H9 (cell line): ENCODE data around the gene OR2AT4. TPM values are rescaled to one million over a fixed set of nuclear protein-coding genes. Genes with fewer than 3 reads are reported as not detected.

Experiments used
- DNase-seq: peaks from one replicate; pipeline ENCODE4 v3.0.0-alpha.2; 2017
- H2AFZ ChIP-seq: one replicate; pipeline ENCODE4 v1.6.1; 2013; ENCODE audit warnings: mild to moderate bottlenecking, low read length, control low read depth, moderate library complexity
- H2AK5ac ChIP-seq: 2 replicates; pipeline ENCODE4 v1.6.1; 2013; ENCODE audit warnings: low read length, control low read depth, mixed read lengths; ENCODE audit not compliant: insufficient read length
- H2BK120ac ChIP-seq: one replicate; pipeline ENCODE4 v1.6.1; 2013; ENCODE audit warnings: low read depth, mild to moderate bottlenecking, low read length, control low read depth, inconsistent platforms; ENCODE audit not compliant: poor library complexity, severe bottlenecking
- H2BK12ac ChIP-seq: 2 replicates; pipeline ENCODE4 v1.6.1; 2013; ENCODE audit warnings: low read length, control low read depth, mixed read lengths, low read depth; ENCODE audit not compliant: insufficient read length
- H2BK15ac ChIP-seq: 2 replicates; pipeline ENCODE4 v1.6.1; 2013; ENCODE audit warnings: low read depth, low read length, control low read depth
- H2BK20ac ChIP-seq: one replicate; pipeline ENCODE4 v1.6.1; 2013; ENCODE audit warnings: low read depth, mild to moderate bottlenecking, low read length, control low read depth, inconsistent platforms; ENCODE audit not compliant: poor library complexity, severe bottlenecking
- H2BK5ac ChIP-seq: 2 replicates; pipeline ENCODE4 v1.6.1; 2013; ENCODE audit warnings: low read length, control low read depth, mixed read lengths; ENCODE audit not compliant: insufficient read length
- H3K14ac ChIP-seq: 2 replicates; pipeline ENCODE4 v1.6.1; 2013; ENCODE audit warnings: low read length, control low read depth; ENCODE audit not compliant: insufficient read depth
- H3K18ac ChIP-seq: 2 replicates; pipeline ENCODE4 v1.6.1; 2013; ENCODE audit warnings: low read depth, mild to moderate bottlenecking, mixed read lengths, low read length, control low read depth; ENCODE audit not compliant: insufficient read length
- H3K23ac ChIP-seq: 2 replicates; pipeline ENCODE4 v1.6.1; 2013; ENCODE audit warnings: low read length, control low read depth, mixed read lengths, low read depth; ENCODE audit not compliant: insufficient read length
- H3K23me2 ChIP-seq: 2 replicates; pipeline ENCODE4 v1.6.1; 2013; ENCODE audit warnings: low read depth, mild to moderate bottlenecking, mixed read lengths, low read length, control low read depth; ENCODE audit not compliant: insufficient read length, poor library complexity, severe bottlenecking
- H3K27ac ChIP-seq: 2 replicates; pipeline ENCODE4 v1.5.1; 2013; ENCODE audit warnings: low read length, control low read depth, mixed read lengths, low read depth; ENCODE audit not compliant: insufficient read length
- H3K27me3 ChIP-seq: 2 replicates; pipeline ENCODE4 v1.6.1; 2013; ENCODE audit warnings: low read length, control low read depth, inconsistent platforms; ENCODE audit not compliant: insufficient read depth
- H3K4ac ChIP-seq: 2 replicates; pipeline ENCODE4 v1.6.1; 2013; ENCODE audit warnings: low read depth, mild to moderate bottlenecking, control low read depth, inconsistent platforms, low read length, moderate library complexity
- H3K4me1 ChIP-seq: 2 replicates; pipeline ENCODE4 v1.6.1; 2013; ENCODE audit warnings: low read length, control low read depth, inconsistent platforms; ENCODE audit not compliant: insufficient read depth
- H3K4me2 ChIP-seq: 2 replicates; pipeline ENCODE4 v1.6.1; 2013; ENCODE audit warnings: low read length, control low read depth, mixed read lengths; ENCODE audit not compliant: insufficient read length, insufficient read depth
- H3K56ac ChIP-seq: 2 replicates; pipeline ENCODE4 v1.6.1; 2013; ENCODE audit warnings: low read depth, mild to moderate bottlenecking, mixed read lengths, low read length, control low read depth; ENCODE audit not compliant: insufficient read length
- H3K79me1 ChIP-seq: 2 replicates; pipeline ENCODE4 v1.6.1; 2013; ENCODE audit warnings: low read depth, mild to moderate bottlenecking, moderate library complexity, low read length, control low read depth, inconsistent platforms; ENCODE audit not compliant: insufficient read depth, poor library complexity, severe bottlenecking
- H3K79me2 ChIP-seq: 2 replicates; pipeline ENCODE4 v1.6.1; 2013; ENCODE audit warnings: low read length, control low read depth, inconsistent platforms; ENCODE audit not compliant: insufficient read depth
- H3K9ac ChIP-seq: 2 replicates; pipeline ENCODE4 v1.6.1; 2013; ENCODE audit warnings: low read length, control low read depth, mixed read lengths; ENCODE audit not compliant: insufficient read length; ENCODE audit errors: extremely low read depth
- H3K9me3 ChIP-seq: one replicate; pipeline ENCODE4 v1.6.1; 2013; ENCODE audit warnings: low read depth, low read length, inconsistent platforms; ENCODE audit not compliant: control insufficient read depth
- H3T11ph ChIP-seq: one replicate; pipeline ENCODE4 v1.6.1; 2013; ENCODE audit warnings: mild to moderate bottlenecking, low read length, control low read depth, inconsistent platforms
- H4K20me1 ChIP-seq: one replicate; pipeline ENCODE4 v1.6.1; 2013; ENCODE audit not compliant: control insufficient read depth, insufficient read length, insufficient read depth
- H4K5ac ChIP-seq: 2 replicates; pipeline ENCODE4 v1.6.1; 2013; ENCODE audit warnings: low read depth, mild to moderate bottlenecking, mixed read lengths, low read length, control low read depth; ENCODE audit not compliant: insufficient read length
- H4K8ac ChIP-seq: replicated peaks from 2 replicates; pipeline ENCODE4 v1.6.1; 2013; ENCODE audit warnings: low read length, control low read depth, mixed read lengths, low read depth; ENCODE audit not compliant: insufficient read length
- H4K91ac ChIP-seq: 2 replicates; pipeline ENCODE4 v1.6.1; 2013; ENCODE audit warnings: low read depth, mild to moderate bottlenecking, moderate library complexity, mixed read lengths, low read length, control low read depth; ENCODE audit not compliant: insufficient read length
- H3K27ac Mint-ChIP-seq, 3 experiments: 2 replicates in 2 of 3; 3 replicates in 1 of 3; pipeline ENCODE4 v1.8.0; 2020 to 2021; ENCODE audit warnings: mixed read lengths in 3 of 3, mild to moderate bottlenecking in 1 of 3, moderate library complexity in 1 of 3
- H3K27me3 Mint-ChIP-seq: 2 replicates; pipeline ENCODE4 v1.8.0; 2021; ENCODE audit warnings: low read depth, mild to moderate bottlenecking, moderate library complexity, mixed read lengths
- H3K36me3 Mint-ChIP-seq, 3 experiments: 2 replicates in 2 of 3; 3 replicates in 1 of 3; pipeline ENCODE4 v1.8.0; 2020 to 2021; ENCODE audit warnings: low read depth in 3 of 3, mixed read lengths in 3 of 3; ENCODE audit not compliant: insufficient read depth in 1 of 3
- H3K4me1 Mint-ChIP-seq, 2 experiments: 2 replicates each; pipeline ENCODE4 v1.8.0; 2020; ENCODE audit warnings: mixed read lengths in 2 of 2
- H3K4me3 Mint-ChIP-seq, 2 experiments: 2 replicates in 1 of 2; 3 replicates in 1 of 2; pipeline ENCODE4 v1.8.0; 2020 to 2021; ENCODE audit warnings: mild to moderate bottlenecking in 2 of 2, mixed read lengths in 2 of 2, moderate library complexity in 1 of 2
- H3K9me3 Mint-ChIP-seq, 2 experiments: 2 replicates in 1 of 2; 3 replicates in 1 of 2; pipeline ENCODE4 v1.8.0; 2020; ENCODE audit warnings: mild to moderate bottlenecking in 2 of 2, mixed read lengths in 2 of 2, moderate library complexity in 1 of 2
- CTCF ChIP-seq: fragments of 200-600 bp; sonication (generic); conservative IDR thresholded peaks from 3 replicates; pipeline ENCODE4 v1.8.0; 2021; ENCODE audit warnings: antibody characterized with exemption, mild to moderate bottlenecking
- WGBS: extraction: QIAGEN DNeasy Blood & Tissue Kit; methylation state at CpG from one replicate; pipeline ENCODE4 v1.1.7; 2013; ENCODE audit warnings: missing lambda C conversion rate, low lambda C conversion rate, mixed read lengths; ENCODE audit not compliant: insufficient read length; ENCODE audit errors: extremely low coverage; 5-methylcytosine and 5-hydroxymethylcytosine counted together
- total RNA-seq: library from RNA; stranded (reverse); gene quantifications from 2 replicates; pipeline ENCODE4 v1.2.1, GENCODE V29; 2021

Gene OR2AT4
- total RNA-seq, 1 experiment from 2014 or later = not detected

DNA sequence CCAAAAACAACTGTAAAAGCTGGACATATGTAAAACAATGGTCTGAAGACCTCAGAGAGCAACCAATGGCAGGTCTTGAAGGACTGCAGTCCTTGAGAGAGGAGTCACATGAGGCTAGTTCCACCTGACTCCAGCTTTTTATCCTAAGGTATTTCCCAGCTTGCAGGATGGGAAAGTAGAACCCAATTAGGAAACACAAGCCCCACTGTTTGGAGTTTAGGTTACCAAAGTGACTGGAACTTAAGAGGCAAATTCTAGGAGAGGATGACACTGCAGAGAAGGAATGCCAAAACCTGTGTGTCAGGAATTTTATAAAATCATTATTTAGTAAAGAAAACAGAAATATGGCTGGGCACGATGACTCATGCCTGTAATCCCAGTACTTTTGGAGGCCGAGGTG is 18.4 kb downstream of the OR2AT4 start:
- Mint-ChIP-seq H3K27ac (no peak overlapping the region), H3K4me3 (no peak overlapping the region), H3K36me3 (no peaks in the 10 kb centered on the region), H3K9me3 (no peaks in the 10 kb centered on the region), H3K4me1 (peaks cover 4 to 8% of the 10 kb centered on the region in 2 experiments; a peak in 2 of 4 replicates), H3K27me3 (peaks cover 13% of the 10 kb centered on the region)
- Histone ChIP-seq H2BK20ac (no peak overlapping the region), H2BK15ac (no peak overlapping the region), H2AFZ (no peak overlapping the region), H2BK120ac (no peak overlapping the region), H2BK12ac (no peak overlapping the region), H3K23me2 (no peaks in the 10 kb centered on the region), H3K79me1 (no peaks in the 10 kb centered on the region), H4K8ac (no peak overlapping the region), H2BK5ac (no peak overlapping the region), H3K18ac (no peak overlapping the region), H3K9me3 (no peaks in the 10 kb centered on the region), H3K56ac (no peak overlapping the region), H4K20me1 (no peaks in the 10 kb centered on the region), H3K4me2 (no peak overlapping the region), H3K4me1 (no peaks in the 10 kb centered on the region), H4K91ac (no peak overlapping the region), H3K4ac (no peak overlapping the region), H3K23ac (no peak overlapping the region), H4K5ac (no peak overlapping the region), H3K27me3 (no peaks in the 10 kb centered on the region), H3K27ac (no peak overlapping the region), H3T11ph (no peak overlapping the region), H3K14ac (no peak overlapping the region), H3K79me2 (no peaks in the 10 kb centered on the region), H3K9ac (no peak overlapping the region), H2AK5ac (no peak overlapping the region)
- DNase-seq = no peak
- TF ChIP-seq CTCF = no peak
- no CpG with 5 or more reads among the region's 2 CpGs for WGBS
